Measurements from ENCODE around the gene NDUFS1. TPM values are rescaled to one million over a fixed set of nuclear protein-coding genes. Genes with fewer than 3 reads are reported as not detected.
"Not testable (repeated sequence)": the region's sequence is repeated elsewhere in the genome, so short reads cannot be mapped to it uniquely, and the experiment has no call there.

The NDUFS1 gene
- total RNA-seq, 1 experiment from 2014 or later, result 100 TPM

- TF ChIP-seq CTCF (IDR thresholded peaks at IDR 0.05; ENCODE audit: unreplicated experiment), result no peak
- DNase-seq (ENCODE audit: unreplicated experiment), result no peak
- Mint-ChIP-seq H3K4me3 (ENCODE audit: unreplicated experiment) (no peak overlapping the region), H3K9me3 (ENCODE audit: unreplicated experiment) (no peaks in the 10 kb centered on the region), H3K36me3 (ENCODE audit: insufficient read depth, unreplicated experiment) (peaks cover 6% of the 10 kb centered on the region), H3K27ac (ENCODE audit: low read depth, unreplicated experiment) (no peak overlapping the region), H3K4me1 (ENCODE audit: insufficient read depth, unreplicated experiment) (peaks cover 6% of the 10 kb centered on the region), H3K27me3 (ENCODE audit: insufficient read depth, unreplicated experiment) (no peaks in the 10 kb centered on the region)
- intact Hi-C loops (cut with micrococcal nuclease), result no loop called here
- ChIA-PET CTCF (no interaction called here), POLR2A (interaction anchor here (1.2 kb wide), 1 partner anchor 18 kb away, joined by 3 read pairs; no protein-coding TSS in a partner anchor)
- no TSS peak for BruUV-seq (replicated peaks)
Observed at GRCh38 chr2:206105038-206105437, 54.2 kb downstream of the NDUFS1 start.

- DNase-seq (ENCODE audit: unreplicated experiment); H3K4me3 Mint-ChIP-seq (ENCODE audit: unreplicated experiment); H3K9me3 Mint-ChIP-seq (ENCODE audit: unreplicated experiment); intact Hi-C loops (cut with micrococcal nuclease); H3K4me1 Mint-ChIP-seq (ENCODE audit: insufficient read depth, unreplicated experiment); H3K27ac Mint-ChIP-seq (ENCODE audit: low read depth, unreplicated experiment); H3K36me3 Mint-ChIP-seq (ENCODE audit: insufficient read depth, unreplicated experiment); H3K27me3 Mint-ChIP-seq (ENCODE audit: insufficient read depth, unreplicated experiment); BruUV-seq (replicated peaks): not testable (repeated sequence)
- CTCF ChIA-PET, result interaction anchor here (0.6 kb wide), 2 partner anchors 37 to 48 kb away, joined by 3 to 4 read pairs; no protein-coding TSS in a partner anchor
- POLR2A ChIA-PET, result interaction anchor here (1.2 kb wide), 1 partner anchor 13 kb away, joined by 3 read pairs; the partner anchor contains the start of gene INO80D
Observed at GRCh38 chr2:206098872-206099271, 60.4 kb downstream of the NDUFS1 start.

DNA sequence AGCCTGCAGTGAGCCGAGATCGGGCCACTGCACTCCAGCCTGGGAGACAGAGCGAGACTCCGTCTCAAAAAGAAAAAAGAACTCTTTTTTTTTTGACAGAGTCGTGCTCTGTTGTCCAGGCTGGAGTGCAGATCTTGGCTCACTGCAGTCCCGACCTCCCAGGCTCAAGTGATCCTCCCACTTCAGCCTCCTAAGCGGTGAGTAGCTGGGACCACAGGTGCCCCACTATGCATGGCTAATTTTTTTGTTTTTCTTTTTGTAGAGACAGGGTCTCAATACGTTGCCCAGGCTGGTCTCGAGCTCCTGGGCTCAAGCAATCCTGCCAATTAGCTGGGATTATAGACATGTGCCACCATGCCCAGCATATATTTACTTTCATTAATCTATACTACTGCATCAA, 60.8 kb downstream of the NDUFS1 start:
- Mint-ChIP-seq H3K27ac (ENCODE audit: low read depth, unreplicated experiment) (no peak overlapping the region), H3K36me3 (ENCODE audit: insufficient read depth, unreplicated experiment) (peaks cover 6% of the 10 kb centered on the region), H3K9me3 (ENCODE audit: unreplicated experiment) (no peaks in the 10 kb centered on the region), H3K4me3 (ENCODE audit: unreplicated experiment) (no peak overlapping the region), H3K27me3 (ENCODE audit: insufficient read depth, unreplicated experiment) (no peaks in the 10 kb centered on the region), H3K4me1 (ENCODE audit: insufficient read depth, unreplicated experiment) (no peaks in the 10 kb centered on the region)
- no peak for TF ChIP-seq CTCF (IDR thresholded peaks at IDR 0.05; ENCODE audit: unreplicated experiment)
- ChIA-PET CTCF (interaction anchor here (0.6 kb wide), 2 partner anchors 37 to 48 kb away, joined by 3 to 4 read pairs; no protein-coding TSS in a partner anchor), POLR2A (interaction anchor here (1.2 to 1.7 kb wide), 2 partner anchors 9 to 13 kb away, joined by 3 to 7 read pairs; partner anchors contain the start of gene INO80D)
- no TSS peak for BruUV-seq (replicated peaks)
- no peak for DNase-seq (ENCODE audit: unreplicated experiment)
- intact Hi-C loops (cut with micrococcal nuclease), result no loop called here

DNA sequence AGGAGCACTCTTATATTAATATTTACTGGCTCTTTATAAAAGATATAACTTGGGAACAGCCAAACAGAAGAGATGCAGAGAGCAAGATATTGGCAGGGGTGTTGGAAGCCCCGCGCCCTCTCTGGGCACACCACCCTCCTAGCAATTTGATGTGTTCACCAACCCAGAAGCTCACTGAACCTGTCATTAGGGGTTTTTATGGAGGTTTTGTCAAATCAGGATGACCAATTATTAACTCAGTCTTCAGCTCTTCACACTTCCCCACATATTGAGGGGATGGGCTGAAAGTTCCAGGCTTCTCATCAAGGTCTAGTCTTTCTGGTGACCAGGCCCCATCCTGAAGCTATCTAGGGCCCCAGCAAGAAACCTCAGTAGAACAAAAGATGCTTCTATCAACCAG, 62.4 kb downstream of the NDUFS1 start:
- Mint-ChIP-seq H3K4me3 (ENCODE audit: unreplicated experiment) (no peak overlapping the region), H3K36me3 (ENCODE audit: insufficient read depth, unreplicated experiment) (peaks cover 9% of the 10 kb centered on the region), H3K9me3 (ENCODE audit: unreplicated experiment) (no peaks in the 10 kb centered on the region), H3K27me3 (ENCODE audit: insufficient read depth, unreplicated experiment) (no peaks in the 10 kb centered on the region), H3K4me1 (ENCODE audit: insufficient read depth, unreplicated experiment) (no peaks in the 10 kb centered on the region), H3K27ac (ENCODE audit: low read depth, unreplicated experiment) (no peak overlapping the region)
- DNase-seq (ENCODE audit: unreplicated experiment), result no peak
- POLR2A ChIA-PET, result interaction anchor here (0.6 to 3.1 kb wide), 4 partner anchors 7 to 124 kb away, joined by 3 to 15 read pairs (median 8); partner anchors contain the start of gene INO80D
- no peak for TF ChIP-seq CTCF (IDR thresholded peaks at IDR 0.05; ENCODE audit: unreplicated experiment)
- intact Hi-C loops (cut with micrococcal nuclease), result no loop called here
- CTCF ChIA-PET, result interaction anchor here (0.5 to 1.5 kb wide), 3 partner anchors 10 to 74 kb away, joined by 3 to 4 read pairs (median 3); no protein-coding TSS in a partner anchor
- no TSS peak for BruUV-seq (replicated peaks)
